ENCODE results near the gene MAP2K5.

MAP2K5 gene

DNA sequence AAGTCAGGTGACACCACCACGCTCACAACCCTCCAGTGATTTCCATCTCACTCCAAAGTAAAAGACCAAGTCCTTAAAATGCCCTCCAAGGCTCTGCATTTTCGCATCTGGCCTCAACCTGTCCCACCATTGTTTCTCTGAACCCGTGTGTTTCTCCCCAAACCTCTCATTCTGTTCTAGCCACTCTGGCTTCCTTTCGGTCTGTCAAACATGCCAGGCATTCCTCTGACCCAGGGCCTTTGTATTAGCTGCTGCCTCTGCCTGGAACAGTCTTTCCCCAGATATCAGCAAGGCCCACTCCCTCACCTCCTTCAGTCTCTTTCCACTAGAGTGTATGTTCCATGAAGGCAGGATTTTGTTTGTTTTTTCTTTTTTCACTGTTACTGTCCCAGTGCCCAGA is 16.0 kb downstream of the MAP2K5 start:
- H3K4me3 ChIP-seq (ENCODE audit: low read depth, low read length), result no peak overlapping the region
- TF ChIP-seq, protein P1, sequence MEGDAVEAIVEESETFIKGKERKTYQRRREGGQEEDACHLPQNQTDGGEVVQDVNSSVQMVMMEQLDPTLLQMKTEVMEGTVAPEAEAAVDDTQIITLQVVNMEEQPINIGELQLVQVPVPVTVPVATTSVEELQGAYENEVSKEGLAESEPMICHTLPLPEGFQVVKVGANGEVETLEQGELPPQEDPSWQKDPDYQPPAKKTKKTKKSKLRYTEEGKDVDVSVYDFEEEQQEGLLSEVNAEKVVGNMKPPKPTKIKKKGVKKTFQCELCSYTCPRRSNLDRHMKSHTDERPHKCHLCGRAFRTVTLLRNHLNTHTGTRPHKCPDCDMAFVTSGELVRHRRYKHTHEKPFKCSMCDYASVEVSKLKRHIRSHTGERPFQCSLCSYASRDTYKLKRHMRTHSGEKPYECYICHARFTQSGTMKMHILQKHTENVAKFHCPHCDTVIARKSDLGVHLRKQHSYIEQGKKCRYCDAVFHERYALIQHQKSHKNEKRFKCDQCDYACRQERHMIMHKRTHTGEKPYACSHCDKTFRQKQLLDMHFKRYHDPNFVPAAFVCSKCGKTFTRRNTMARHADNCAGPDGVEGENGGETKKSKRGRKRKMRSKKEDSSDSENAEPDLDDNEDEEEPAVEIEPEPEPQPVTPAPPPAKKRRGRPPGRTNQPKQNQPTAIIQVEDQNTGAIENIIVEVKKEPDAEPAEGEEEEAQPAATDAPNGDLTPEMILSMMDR (IDR thresholded peaks at IDR 0.05; ENCODE audit: borderline replicate concordance, insufficient read depth, low read depth, low read length), result no peak

DNA sequence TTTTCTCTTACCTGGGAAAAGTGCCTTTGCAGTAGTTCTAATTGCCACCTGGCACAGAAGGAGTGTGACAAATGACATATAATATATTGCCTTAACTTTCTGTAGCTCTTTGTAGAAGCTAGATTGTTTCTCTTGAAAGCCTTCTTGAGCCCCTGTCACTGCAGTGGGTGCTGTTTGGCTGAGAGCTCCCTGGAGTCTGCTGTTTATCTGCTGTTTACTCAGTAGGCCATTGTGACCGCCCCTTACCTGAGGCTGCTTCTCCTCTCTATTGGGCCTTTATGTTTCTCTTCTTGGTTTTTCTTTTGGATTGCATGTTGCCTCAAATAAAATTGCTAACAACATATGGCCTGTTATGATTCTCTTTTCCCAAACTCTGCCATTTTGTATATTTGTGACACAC is 16.7 kb downstream of the MAP2K5 start:
- TF ChIP-seq, protein P1 (IDR thresholded peaks at IDR 0.05; ENCODE audit: borderline replicate concordance, insufficient read depth, low read depth, low read length), result no peak

DNA sequence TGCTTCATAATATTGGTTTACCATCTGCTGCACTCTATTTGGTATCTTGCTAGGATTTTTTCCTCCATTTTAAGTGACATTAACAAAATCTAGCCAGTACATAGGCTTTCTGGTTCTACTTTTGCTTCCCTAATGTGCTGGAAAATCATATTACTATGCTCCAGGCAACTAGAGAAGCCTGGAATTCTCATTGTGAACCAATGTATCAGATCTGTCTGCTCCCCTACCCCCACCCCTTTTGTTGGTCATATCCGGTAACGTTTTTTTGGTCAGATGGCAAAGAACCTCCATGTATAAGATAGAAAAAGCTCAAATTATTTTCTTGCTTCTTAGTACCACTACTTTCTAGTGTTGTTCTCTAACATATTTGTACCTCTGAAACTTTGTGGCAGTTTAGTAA is 17.1 kb downstream of the MAP2K5 start:
- H3K4me3 ChIP-seq (ENCODE audit: low read depth, low read length), result no peak overlapping the region
- TF ChIP-seq, protein P1 (IDR thresholded peaks at IDR 0.05; ENCODE audit: borderline replicate concordance, insufficient read depth, low read depth, low read length), result no peak

More for the DNA sequence above, 16.7 kb downstream of the MAP2K5 start:
- H3K4me3 ChIP-seq (ENCODE audit: low read depth, low read length), result no peak overlapping the region

DNA sequence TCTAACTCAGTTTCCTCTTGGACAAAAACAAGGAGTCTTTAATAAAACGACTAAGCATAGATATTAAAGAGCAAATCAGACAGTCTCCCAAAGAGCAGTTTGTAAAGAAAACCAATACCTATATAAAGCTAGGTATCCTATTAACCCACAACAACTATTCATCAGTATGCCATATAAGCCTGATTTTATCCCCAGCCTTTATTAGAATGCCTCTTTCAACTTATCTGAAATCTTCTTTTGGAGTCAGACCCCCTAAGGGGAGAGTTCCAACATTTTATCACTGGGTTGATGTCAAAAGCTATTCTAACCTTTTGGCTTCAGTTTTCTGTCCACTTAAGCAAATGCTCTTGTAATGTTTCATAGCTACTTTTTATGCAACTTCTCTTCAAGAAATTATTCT is 17.8 kb downstream of the MAP2K5 start:
- no peak overlapping the region for H3K4me3 ChIP-seq (ENCODE audit: low read depth, low read length)
- TF ChIP-seq, protein P1 (IDR thresholded peaks at IDR 0.05; ENCODE audit: borderline replicate concordance, insufficient read depth, low read depth, low read length), result no peak

DNA sequence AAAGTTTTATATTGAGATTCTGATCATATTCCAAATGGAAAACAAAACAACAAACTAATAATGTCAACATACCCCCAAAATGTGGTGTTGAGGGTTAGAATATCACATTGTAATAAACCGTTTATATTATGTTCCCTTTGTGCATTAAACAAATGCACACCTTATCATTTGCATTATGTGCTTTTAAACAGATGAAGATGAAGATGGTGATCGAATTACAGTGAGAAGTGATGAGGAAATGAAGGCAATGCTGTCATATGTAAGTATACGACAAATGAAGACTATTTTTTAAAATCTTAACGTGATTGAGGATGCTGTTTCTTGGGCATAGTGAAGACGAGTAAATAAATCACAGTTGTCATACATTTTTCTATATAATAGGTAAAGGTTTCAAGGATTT is 20.6 kb downstream of the MAP2K5 start:
- TF ChIP-seq, protein P1 (IDR thresholded peaks at IDR 0.05; ENCODE audit: borderline replicate concordance, insufficient read depth, low read depth, low read length), result no peak
- H3K4me3 ChIP-seq (ENCODE audit: low read depth, low read length), result no peak overlapping the region

DNA sequence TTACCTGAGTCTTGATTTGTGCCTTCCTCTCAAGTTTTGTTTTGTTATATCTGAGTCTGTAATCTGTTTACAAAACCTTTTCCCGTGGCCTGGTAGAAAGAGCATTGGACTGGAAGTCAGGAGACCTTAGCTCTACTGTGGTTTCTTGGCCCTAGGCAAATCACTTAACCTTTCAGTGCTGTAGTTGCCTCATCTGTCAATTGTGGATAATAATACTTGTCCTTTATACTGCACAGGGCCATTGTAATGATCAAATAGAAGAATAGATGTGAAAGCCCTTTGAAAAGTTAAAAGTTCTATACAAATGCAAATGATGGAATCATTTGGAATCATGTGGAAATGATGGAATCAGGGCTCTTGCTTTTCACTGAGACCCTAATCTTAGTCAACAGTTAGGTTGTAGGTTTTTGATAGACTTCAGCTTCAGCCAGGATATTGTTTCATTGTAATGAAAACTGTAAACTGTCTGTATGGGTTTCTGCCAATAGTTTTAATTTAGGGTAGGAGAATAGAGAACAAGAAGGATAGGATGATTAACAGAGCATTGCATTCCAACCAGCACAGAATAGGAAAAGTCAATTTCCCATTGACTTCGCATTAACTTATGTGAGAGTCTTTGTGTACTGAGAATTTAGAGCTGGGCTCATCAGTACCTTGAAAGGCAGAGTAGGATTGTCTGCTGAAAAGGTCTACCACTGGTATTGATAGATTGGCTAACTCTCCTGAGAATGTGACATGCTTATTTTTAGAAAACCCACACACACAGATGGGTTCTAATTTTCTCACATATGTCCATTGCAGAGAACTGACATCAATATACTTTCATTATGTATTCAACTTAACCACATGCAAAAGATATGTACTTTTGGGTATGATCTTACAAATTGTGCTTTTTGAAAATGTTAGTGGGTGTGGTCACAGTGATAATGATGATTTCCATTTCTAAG is 21.8 kb downstream of the MAP2K5 start:
- H3K4me3 ChIP-seq (ENCODE audit: low read depth, low read length), result no peak overlapping the region
- TF ChIP-seq, protein P1 (IDR thresholded peaks at IDR 0.05; ENCODE audit: borderline replicate concordance, insufficient read depth, low read depth, low read length), result no peak

DNA sequence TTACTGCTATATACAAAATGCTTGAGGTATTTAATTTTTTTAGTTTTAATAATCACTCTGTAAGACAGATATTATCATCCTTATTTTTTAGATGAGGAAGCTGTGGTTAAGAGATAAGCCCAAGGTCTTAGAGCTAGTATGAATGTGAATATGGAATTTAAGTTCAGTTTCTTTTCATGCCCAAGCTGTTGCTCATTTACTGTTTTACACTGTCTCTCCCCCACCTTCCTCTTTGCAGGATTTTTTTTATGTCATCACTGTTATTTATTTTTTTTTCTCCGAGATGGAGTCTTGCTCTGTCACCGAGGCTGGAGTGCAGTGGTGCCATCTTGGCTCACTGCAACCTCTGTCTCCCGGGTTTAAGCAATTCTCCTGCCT is 22.5 kb downstream of the MAP2K5 start:
- no peak overlapping the region for H3K4me3 ChIP-seq (ENCODE audit: low read depth, low read length)
- TF ChIP-seq, protein P1 (IDR thresholded peaks at IDR 0.05; ENCODE audit: borderline replicate concordance, insufficient read depth, low read depth, low read length), result no peak

Data from GM12875 (cell line).